Hindlimb muscle (tissue), 1 donor: ENCODE measurements around the gene RFWD3. TPM values are rescaled to one million over a fixed set of nuclear protein-coding genes. Genes with fewer than 3 reads are reported as not detected.

Experiments
- DNase-seq: peaks from one replicate; pipeline ENCODE4 v3.0.0-alpha.2; 2013
- polyA plus RNA-seq: library from polyadenylated mRNA; unstranded; fragments of 120-200 nt; gene quantifications from one replicate; pipeline ENCODE4 v1.2.1, GENCODE V29; 2013; ENCODE audit not compliant: insufficient read length

RFWD3 gene
- polyA plus RNA-seq, 1 donor: 13.0 TPM

GRCh38 chr16:74617206-74617788 lies 49.4 kb downstream of the RFWD3 start:
- DNase-seq: no peak

GRCh38 chr16:74611721-74612120 lies 55.0 kb downstream of the RFWD3 start:
- no peak for DNase-seq

GRCh38 chr16:74608944-74609343 lies 57.7 kb downstream of the RFWD3 start:
- no peak for DNase-seq

- DNase-seq: no peak
Measured at GRCh38 chr16:74608381-74608780, 58.3 kb downstream of the RFWD3 start.

- no peak for DNase-seq
Measured at GRCh38 chr16:74607962-74608356, 58.7 kb downstream of the RFWD3 start.

GRCh38 chr16:74607310-74607961 lies 59.2 kb downstream of the RFWD3 start:
- DNase-seq: no peak

GRCh38 chr16:74606521-74607309 lies 60.0 kb downstream of the RFWD3 start, which contains the start of gene GLG1:
Gene GLG1 (minus strand): TSS chr16:74607114. CDS start chr16:74607094, 20 bp downstream.
- peak; percentile 96 for DNase-seq

GRCh38 chr16:74605746-74606520 lies 60.7 kb downstream of the RFWD3 start:
- peak; percentile 25 for DNase-seq

- DNase-seq: no peak
Measured at GRCh38 chr16:74605332-74605731, 61.3 kb downstream of the RFWD3 start.

- DNase-seq: no peak
Measured at GRCh38 chr16:74603848-74604247, 62.8 kb downstream of the RFWD3 start.

GRCh38 chr16:74601126-74601871 lies 65.4 kb downstream of the RFWD3 start:
- no peak for DNase-seq

GRCh38 chr16:74596586-74596985 lies 70.1 kb downstream of the RFWD3 start:
- no peak for DNase-seq

- DNase-seq: no peak
Measured at GRCh38 chr16:74592847-74593246, 73.8 kb downstream of the RFWD3 start.

- no peak for DNase-seq
Measured at GRCh38 chr16:74591876-74592650, 74.6 kb downstream of the RFWD3 start.

- DNase-seq: no peak
Measured at GRCh38 chr16:74586948-74587347, 79.7 kb downstream of the RFWD3 start.

GRCh38 chr16:74585846-74586443 lies 80.7 kb downstream of the RFWD3 start:
- DNase-seq: no peak

GRCh38 chr16:74583926-74584666 lies 82.6 kb downstream of the RFWD3 start:
- DNase-seq: no peak

GRCh38 chr16:74582970-74583369 lies 83.7 kb downstream of the RFWD3 start:
- no peak for DNase-seq

- no peak for DNase-seq
Measured at GRCh38 chr16:74580833-74581232, 85.8 kb downstream of the RFWD3 start.

- no peak for DNase-seq
Measured at GRCh38 chr16:74578838-74579237, 87.8 kb downstream of the RFWD3 start.
